ENCODE measurements around the gene MRPL55. TPM values are rescaled to one million over a fixed set of nuclear protein-coding genes. Genes with fewer than 3 reads are reported as not detected.
A peak's percentile ranks its signal among the peaks of the same experiment; 100 is the strongest.

Gene MRPL55
- total and polyA plus RNA-seq, 2 of the 13 experiments (the other 11 are each of a cell fraction or from before 2014, with no cell fraction given) = 58.6 to 92.9 TPM

DNA sequence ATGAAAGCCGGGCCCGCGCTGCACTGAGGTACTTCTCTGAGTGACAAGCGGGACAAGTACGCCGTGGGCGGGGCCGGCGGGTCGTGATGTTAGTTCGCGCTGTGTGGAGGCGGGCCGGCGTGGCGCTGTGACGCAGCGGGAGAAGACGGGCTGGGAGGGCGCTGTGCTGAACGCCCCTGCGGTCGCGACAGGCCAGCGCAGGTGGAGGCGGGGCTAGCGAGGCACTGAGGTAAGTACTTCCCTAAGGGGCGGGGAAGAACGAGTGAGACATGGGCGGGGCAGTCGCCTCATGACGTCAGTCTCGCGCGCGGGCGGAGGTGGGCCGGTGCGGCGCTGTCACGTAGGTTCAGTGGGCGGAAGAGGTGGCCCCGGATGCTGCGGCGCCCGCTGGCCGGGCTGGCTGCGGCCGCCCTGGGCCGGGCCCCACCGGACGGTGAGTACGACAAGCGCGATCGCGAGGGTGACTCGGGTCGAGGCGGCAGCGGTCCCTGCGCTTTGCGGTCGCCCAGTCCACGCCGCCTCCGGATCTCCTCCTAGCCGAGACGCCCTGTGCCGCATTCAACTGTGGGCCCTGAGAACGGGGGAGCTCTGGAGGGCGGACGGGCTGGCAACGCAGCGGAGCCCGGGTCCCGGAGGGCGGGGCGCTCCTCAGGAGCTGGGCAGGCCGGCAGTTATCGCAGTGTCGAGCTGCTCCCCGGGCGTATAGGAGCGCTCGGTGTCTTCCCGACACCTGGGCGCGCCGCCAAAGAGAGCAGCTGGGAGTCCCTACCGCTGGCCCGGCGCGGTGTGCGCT, 31.0 kb upstream of the MRPL55 start, which contains the start of gene GUK1 (continued):
- TF ChIP-seq ZEB1 (IDR thresholded peaks at IDR 0.05; ENCODE audit: insufficient replicate concordance, low read depth) (no peak), SOX13 (IDR thresholded peaks at IDR 0.05) (no peak), SOX13 (CRISPR knock-in tag; conservative IDR thresholded peaks at IDR 0.05 in 1 of 2, IDR thresholded peaks at IDR 0.05 in 1 of 2) (peak in 1 of 2 experiments; percentile 34; a peak in 1 of 4 replicates), JDP2 (CRISPR knock-in tag; IDR thresholded peaks at IDR 0.05; ENCODE audit: borderline replicate concordance) (no peak), NAIF1 (CRISPR knock-in tag; IDR thresholded peaks at IDR 0.05; ENCODE audit: borderline replicate concordance) (no peak; the same call in 1 of the 2 replicates), RAD21 (CRISPR knock-in tag; IDR thresholded peaks at IDR 0.05) (0 out of 2 replicates have a peak, but pooled peaks have one; percentile 26)
- TF ChIP-seq, protein P1, sequence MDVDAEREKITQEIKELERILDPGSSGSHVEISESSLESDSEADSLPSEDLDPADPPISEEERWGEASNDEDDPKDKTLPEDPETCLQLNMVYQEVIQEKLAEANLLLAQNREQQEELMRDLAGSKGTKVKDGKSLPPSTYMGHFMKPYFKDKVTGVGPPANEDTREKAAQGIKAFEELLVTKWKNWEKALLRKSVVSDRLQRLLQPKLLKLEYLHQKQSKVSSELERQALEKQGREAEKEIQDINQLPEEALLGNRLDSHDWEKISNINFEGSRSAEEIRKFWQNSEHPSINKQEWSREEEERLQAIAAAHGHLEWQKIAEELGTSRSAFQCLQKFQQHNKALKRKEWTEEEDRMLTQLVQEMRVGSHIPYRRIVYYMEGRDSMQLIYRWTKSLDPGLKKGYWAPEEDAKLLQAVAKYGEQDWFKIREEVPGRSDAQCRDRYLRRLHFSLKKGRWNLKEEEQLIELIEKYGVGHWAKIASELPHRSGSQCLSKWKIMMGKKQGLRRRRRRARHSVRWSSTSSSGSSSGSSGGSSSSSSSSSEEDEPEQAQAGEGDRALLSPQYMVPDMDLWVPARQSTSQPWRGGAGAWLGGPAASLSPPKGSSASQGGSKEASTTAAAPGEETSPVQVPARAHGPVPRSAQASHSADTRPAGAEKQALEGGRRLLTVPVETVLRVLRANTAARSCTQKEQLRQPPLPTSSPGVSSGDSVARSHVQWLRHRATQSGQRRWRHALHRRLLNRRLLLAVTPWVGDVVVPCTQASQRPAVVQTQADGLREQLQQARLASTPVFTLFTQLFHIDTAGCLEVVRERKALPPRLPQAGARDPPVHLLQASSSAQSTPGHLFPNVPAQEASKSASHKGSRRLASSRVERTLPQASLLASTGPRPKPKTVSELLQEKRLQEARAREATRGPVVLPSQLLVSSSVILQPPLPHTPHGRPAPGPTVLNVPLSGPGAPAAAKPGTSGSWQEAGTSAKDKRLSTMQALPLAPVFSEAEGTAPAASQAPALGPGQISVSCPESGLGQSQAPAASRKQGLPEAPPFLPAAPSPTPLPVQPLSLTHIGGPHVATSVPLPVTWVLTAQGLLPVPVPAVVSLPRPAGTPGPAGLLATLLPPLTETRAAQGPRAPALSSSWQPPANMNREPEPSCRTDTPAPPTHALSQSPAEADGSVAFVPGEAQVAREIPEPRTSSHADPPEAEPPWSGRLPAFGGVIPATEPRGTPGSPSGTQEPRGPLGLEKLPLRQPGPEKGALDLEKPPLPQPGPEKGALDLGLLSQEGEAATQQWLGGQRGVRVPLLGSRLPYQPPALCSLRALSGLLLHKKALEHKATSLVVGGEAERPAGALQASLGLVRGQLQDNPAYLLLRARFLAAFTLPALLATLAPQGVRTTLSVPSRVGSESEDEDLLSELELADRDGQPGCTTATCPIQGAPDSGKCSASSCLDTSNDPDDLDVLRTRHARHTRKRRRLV (CRISPR knock-in tag; IDR thresholded peaks at IDR 0.05) = no peak
- TF ChIP-seq, protein P2, sequence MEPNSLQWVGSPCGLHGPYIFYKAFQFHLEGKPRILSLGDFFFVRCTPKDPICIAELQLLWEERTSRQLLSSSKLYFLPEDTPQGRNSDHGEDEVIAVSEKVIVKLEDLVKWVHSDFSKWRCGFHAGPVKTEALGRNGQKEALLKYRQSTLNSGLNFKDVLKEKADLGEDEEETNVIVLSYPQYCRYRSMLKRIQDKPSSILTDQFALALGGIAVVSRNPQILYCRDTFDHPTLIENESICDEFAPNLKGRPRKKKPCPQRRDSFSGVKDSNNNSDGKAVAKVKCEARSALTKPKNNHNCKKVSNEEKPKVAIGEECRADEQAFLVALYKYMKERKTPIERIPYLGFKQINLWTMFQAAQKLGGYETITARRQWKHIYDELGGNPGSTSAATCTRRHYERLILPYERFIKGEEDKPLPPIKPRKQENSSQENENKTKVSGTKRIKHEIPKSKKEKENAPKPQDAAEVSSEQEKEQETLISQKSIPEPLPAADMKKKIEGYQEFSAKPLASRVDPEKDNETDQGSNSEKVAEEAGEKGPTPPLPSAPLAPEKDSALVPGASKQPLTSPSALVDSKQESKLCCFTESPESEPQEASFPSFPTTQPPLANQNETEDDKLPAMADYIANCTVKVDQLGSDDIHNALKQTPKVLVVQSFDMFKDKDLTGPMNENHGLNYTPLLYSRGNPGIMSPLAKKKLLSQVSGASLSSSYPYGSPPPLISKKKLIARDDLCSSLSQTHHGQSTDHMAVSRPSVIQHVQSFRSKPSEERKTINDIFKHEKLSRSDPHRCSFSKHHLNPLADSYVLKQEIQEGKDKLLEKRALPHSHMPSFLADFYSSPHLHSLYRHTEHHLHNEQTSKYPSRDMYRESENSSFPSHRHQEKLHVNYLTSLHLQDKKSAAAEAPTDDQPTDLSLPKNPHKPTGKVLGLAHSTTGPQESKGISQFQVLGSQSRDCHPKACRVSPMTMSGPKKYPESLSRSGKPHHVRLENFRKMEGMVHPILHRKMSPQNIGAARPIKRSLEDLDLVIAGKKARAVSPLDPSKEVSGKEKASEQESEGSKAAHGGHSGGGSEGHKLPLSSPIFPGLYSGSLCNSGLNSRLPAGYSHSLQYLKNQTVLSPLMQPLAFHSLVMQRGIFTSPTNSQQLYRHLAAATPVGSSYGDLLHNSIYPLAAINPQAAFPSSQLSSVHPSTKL (CRISPR knock-in tag; IDR thresholded peaks at IDR 0.05) = peak; percentile 6; the same call in 1 of the 2 replicates
- TF ChIP-seq, protein P3, sequence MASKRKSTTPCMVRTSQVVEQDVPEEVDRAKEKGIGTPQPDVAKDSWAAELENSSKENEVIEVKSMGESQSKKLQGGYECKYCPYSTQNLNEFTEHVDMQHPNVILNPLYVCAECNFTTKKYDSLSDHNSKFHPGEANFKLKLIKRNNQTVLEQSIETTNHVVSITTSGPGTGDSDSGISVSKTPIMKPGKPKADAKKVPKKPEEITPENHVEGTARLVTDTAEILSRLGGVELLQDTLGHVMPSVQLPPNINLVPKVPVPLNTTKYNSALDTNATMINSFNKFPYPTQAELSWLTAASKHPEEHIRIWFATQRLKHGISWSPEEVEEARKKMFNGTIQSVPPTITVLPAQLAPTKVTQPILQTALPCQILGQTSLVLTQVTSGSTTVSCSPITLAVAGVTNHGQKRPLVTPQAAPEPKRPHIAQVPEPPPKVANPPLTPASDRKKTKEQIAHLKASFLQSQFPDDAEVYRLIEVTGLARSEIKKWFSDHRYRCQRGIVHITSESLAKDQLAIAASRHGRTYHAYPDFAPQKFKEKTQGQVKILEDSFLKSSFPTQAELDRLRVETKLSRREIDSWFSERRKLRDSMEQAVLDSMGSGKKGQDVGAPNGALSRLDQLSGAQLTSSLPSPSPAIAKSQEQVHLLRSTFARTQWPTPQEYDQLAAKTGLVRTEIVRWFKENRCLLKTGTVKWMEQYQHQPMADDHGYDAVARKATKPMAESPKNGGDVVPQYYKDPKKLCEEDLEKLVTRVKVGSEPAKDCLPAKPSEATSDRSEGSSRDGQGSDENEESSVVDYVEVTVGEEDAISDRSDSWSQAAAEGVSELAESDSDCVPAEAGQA (IDR thresholded peaks at IDR 0.05; ENCODE audit: low read depth) = peak; percentile 99
- TF ChIP-seq, protein P3 (CRISPR knock-in tag; IDR thresholded peaks at IDR 0.05; ENCODE audit: borderline replicate concordance) = no peak

Data from HepG2 (cell line).